WTC11 (cell line): ENCODE measurements around the gene CLDN25. TPM values are rescaled to one million over a fixed set of nuclear protein-coding genes. Genes with fewer than 3 reads are reported as not detected.

ENCODE experiments used
- ATAC-seq: fragments of 200-7000 bp; cut with Tn5 transposase; 2 replicates; pipeline ENCODE4 v1.10.0; 2021; ENCODE audit warnings: mild to moderate bottlenecking, moderate library complexity
- CTCF ChIA-PET: fragments of 300-600 bp; sonication (Branson Sonifier 250); formaldehyde crosslinking; loops from one replicate; lab custom pipeline; 2021; ENCODE audit warnings: antibody characterized with exemption; lab: Charles Lee
- POLR2A ChIA-PET: fragments of 350-600 bp; sonication (Branson Sonifier 250); formaldehyde crosslinking; loops from one replicate; lab custom pipeline; 2021; ENCODE audit warnings: antibody characterized with exemption; lab: Charles Lee
- DNase-seq: peaks from one replicate; pipeline ENCODE4 v3.0.0; 2021; ENCODE audit warnings: low spot score
- H3K27ac Mint-ChIP-seq: 2 replicates; pipeline ENCODE4 v1.8.0; 2021; ENCODE audit warnings: mixed read lengths
- H3K27me3 Mint-ChIP-seq: 2 replicates; pipeline ENCODE4 v1.8.0; 2021; ENCODE audit warnings: low read depth, mild to moderate bottlenecking, moderate library complexity, mixed read lengths
- H3K36me3 Mint-ChIP-seq: 2 replicates; pipeline ENCODE4 v1.8.0; 2021; ENCODE audit warnings: mixed read lengths
- H3K4me1 Mint-ChIP-seq: 2 replicates; pipeline ENCODE4 v1.8.0; 2022; ENCODE audit warnings: mixed read lengths
- H3K4me3 Mint-ChIP-seq: 2 replicates; pipeline ENCODE4 v1.8.0; 2021; ENCODE audit warnings: mild to moderate bottlenecking, moderate library complexity, mixed read lengths
- H3K9me3 Mint-ChIP-seq: 2 replicates; pipeline ENCODE4 v1.8.0; 2021; ENCODE audit warnings: mixed read lengths
- CREM ChIP-seq: sonication (generic); formaldehyde crosslinking; IDR thresholded peaks from 2 replicates; pipeline ENCODE4 v1.8.1; 2022; ENCODE audit warnings: mild to moderate bottlenecking, missing genetic modification reagents, moderate library complexity
- E2F4 ChIP-seq: sonication (generic); formaldehyde crosslinking; IDR thresholded peaks from 2 replicates; pipeline ENCODE4 v1.8.1; 2022; ENCODE audit warnings: low read depth, mild to moderate bottlenecking, moderate library complexity, missing genetic modification reagents, borderline replicate concordance
- ELF4 ChIP-seq: sonication (generic); formaldehyde crosslinking; IDR thresholded peaks from 2 replicates; pipeline ENCODE4 v1.8.1; 2022; ENCODE audit warnings: low read depth, mild to moderate bottlenecking, moderate library complexity, missing genetic modification reagents
- JAZF1 ChIP-seq: fragments of 250-450 bp; sonication (Bioruptor Pico); IDR thresholded peaks from 2 replicates; pipeline ENCODE4 v1.9.0; 2021; ENCODE audit warnings: moderate library complexity, mild to moderate bottlenecking, inconsistent platforms
- KAT7 ChIP-seq: sonication (generic); formaldehyde crosslinking; IDR thresholded peaks from 2 replicates; pipeline ENCODE4 v1.8.1; 2023; ENCODE audit warnings: missing genetic modification reagents, mild to moderate bottlenecking, borderline replicate concordance
- NFE2L1 ChIP-seq: sonication (generic); formaldehyde crosslinking; IDR thresholded peaks from 2 replicates; pipeline ENCODE4 v1.8.1; 2023; ENCODE audit warnings: missing genetic modification reagents
- NFYB ChIP-seq: sonication (generic); formaldehyde crosslinking; conservative IDR thresholded peaks from 2 replicates; pipeline ENCODE4 v1.8.0; 2022; ENCODE audit warnings: low read depth, missing genetic modification reagents
- NR2C2 ChIP-seq: sonication (generic); formaldehyde crosslinking; IDR thresholded peaks from 2 replicates; pipeline ENCODE4 v1.8.0; 2022; ENCODE audit warnings: mild to moderate bottlenecking, missing genetic modification reagents
- NR3C1 ChIP-seq: sonication (generic); formaldehyde crosslinking; conservative IDR thresholded peaks from 2 replicates; pipeline ENCODE4 v1.8.1; 2023; ENCODE audit warnings: low read depth, mild to moderate bottlenecking, missing genetic modification reagents
- PRRX2 ChIP-seq: fragments of 250-450 bp; sonication (Bioruptor Pico); IDR thresholded peaks from 2 replicates; pipeline ENCODE4 v1.8.0; 2021; ENCODE audit warnings: mild to moderate bottlenecking
- TCF7 ChIP-seq: sonication (generic); formaldehyde crosslinking; IDR thresholded peaks from 2 replicates; pipeline ENCODE4 v1.8.0; 2022; ENCODE audit warnings: mild to moderate bottlenecking, low read depth, missing genetic modification reagents, moderate library complexity
- ZNF121 ChIP-seq: sonication (generic); formaldehyde crosslinking; IDR thresholded peaks from 2 replicates; pipeline ENCODE4 v1.8.0; 2023; ENCODE audit warnings: missing genetic modification reagents
- ZNF317 ChIP-seq: sonication (generic); formaldehyde crosslinking; IDR thresholded peaks from 2 replicates; pipeline ENCODE4 v1.8.1; 2023; ENCODE audit warnings: low read depth, mild to moderate bottlenecking, moderate library complexity, missing genetic modification reagents, borderline replicate concordance
- ZNF532 ChIP-seq: fragments of 250-450 bp; sonication (Bioruptor Pico); IDR thresholded peaks from 2 replicates; pipeline ENCODE4 v1.9.0; 2021; ENCODE audit warnings: mild to moderate bottlenecking, borderline replicate concordance
- total RNA-seq: library from RNA; stranded (reverse); gene quantifications from 3 replicates; pipeline ENCODE4 v1.2.3, GENCODE V29; 2021
- TF ChIP-seq, protein P1 (sequence below): fragments of 250-450 bp; sonication (Bioruptor Pico); IDR thresholded peaks from 2 replicates; pipeline ENCODE4 v1.9.0; 2021; ENCODE audit warnings: mild to moderate bottlenecking
- TF ChIP-seq, protein P2 (sequence below): sonication (generic); formaldehyde crosslinking; IDR thresholded peaks from 2 replicates; pipeline ENCODE4 v1.8.1; 2023; ENCODE audit warnings: mild to moderate bottlenecking, moderate library complexity, missing genetic modification reagents
- TF ChIP-seq, protein P3 (sequence below): sonication (generic); formaldehyde crosslinking; IDR thresholded peaks from 2 replicates; pipeline ENCODE4 v1.8.1; 2023; ENCODE audit warnings: mild to moderate bottlenecking, missing genetic modification reagents, borderline replicate concordance
- TF ChIP-seq, protein P4 (sequence below): sonication (generic); formaldehyde crosslinking; IDR thresholded peaks from 2 replicates; pipeline ENCODE4 v1.8.0; 2022; ENCODE audit warnings: mild to moderate bottlenecking, missing genetic modification reagents
- TF ChIP-seq, protein P5 (sequence below): sonication (generic); formaldehyde crosslinking; IDR thresholded peaks from 2 replicates; pipeline ENCODE4 v1.8.0; 2023; ENCODE audit warnings: mild to moderate bottlenecking, missing genetic modification reagents

CLDN25 gene
- total RNA-seq, 1 experiment from 2014 or later: not detected

- H3K36me3 Mint-ChIP-seq: peaks cover 24% of the 10 kb centered on the region
- H3K27ac Mint-ChIP-seq: no peak overlapping the region
- 0 out of 2 replicates have a peak, but pooled peaks cover 5% of the 10 kb centered on the region for H3K9me3 Mint-ChIP-seq
- H3K4me3 Mint-ChIP-seq: no peak overlapping the region
- ChIA-PET CTCF (no interaction called here), POLR2A (no interaction called here)
- H3K27me3 Mint-ChIP-seq: no peaks in the 10 kb centered on the region
- DNase-seq (no peak), ATAC-seq (no peak)
- TF ChIP-seq PRRX2 (no peak), NFE2L1 (no peak)
- TF ChIP-seq, protein P1, sequence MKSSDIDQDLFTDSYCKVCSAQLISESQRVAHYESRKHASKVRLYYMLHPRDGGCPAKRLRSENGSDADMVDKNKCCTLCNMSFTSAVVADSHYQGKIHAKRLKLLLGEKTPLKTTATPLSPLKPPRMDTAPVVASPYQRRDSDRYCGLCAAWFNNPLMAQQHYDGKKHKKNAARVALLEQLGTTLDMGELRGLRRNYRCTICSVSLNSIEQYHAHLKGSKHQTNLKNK (CRISPR knock-in tag): no peak
- TF ChIP-seq, protein P2, sequence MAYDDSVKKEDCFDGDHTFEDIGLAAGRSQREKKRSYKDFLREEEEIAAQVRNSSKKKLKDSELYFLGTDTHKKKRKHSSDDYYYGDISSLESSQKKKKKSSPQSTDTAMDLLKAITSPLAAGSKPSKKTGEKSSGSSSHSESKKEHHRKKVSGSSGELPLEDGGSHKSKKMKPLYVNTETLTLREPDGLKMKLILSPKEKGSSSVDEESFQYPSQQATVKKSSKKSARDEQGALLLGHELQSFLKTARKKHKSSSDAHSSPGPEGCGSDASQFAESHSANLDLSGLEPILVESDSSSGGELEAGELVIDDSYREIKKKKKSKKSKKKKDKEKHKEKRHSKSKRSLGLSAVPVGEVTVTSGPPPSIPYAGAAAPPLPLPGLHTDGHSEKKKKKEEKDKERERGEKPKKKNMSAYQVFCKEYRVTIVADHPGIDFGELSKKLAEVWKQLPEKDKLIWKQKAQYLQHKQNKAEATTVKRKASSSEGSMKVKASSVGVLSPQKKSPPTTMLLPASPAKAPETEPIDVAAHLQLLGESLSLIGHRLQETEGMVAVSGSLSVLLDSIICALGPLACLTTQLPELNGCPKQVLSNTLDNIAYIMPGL (CRISPR knock-in tag): no peak
- H3K4me1 Mint-ChIP-seq: no peaks in the 10 kb centered on the region
Observed at GRCh38 chr11:113752932-113753331, 26.7 kb upstream of the CLDN25 start.

DNA sequence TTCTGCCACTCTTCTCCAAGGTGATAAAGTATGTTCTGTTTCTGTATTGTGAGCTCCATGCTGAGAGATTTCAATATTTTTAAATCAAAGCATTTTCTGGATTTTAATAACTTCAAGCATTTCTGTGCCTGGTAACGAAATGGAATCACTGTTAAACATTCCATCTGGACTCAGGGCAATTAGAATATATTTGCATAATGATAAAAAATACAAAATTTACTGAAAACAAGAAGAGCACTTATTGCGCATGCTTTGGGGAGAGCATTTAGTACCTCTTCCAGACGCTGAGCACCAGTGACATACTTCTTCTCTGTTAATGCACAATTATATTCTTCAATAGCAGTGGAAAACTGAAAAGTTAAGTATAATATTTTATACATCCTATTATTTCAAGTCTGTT is 19.4 kb upstream of the CLDN25 start:
- H3K9me3 Mint-ChIP-seq: 0 out of 2 replicates have a peak, but pooled peaks cover 2% of the 10 kb centered on the region
- H3K36me3 Mint-ChIP-seq: peaks cover 55% of the 10 kb centered on the region
- POLR2A ChIA-PET: no interaction called here
- TF ChIP-seq ZNF121 (CRISPR knock-in tag) (no peak), JAZF1 (CRISPR knock-in tag) (no peak), NFYB (no peak), ZNF532 (CRISPR knock-in tag) (no peak), KAT7 (CRISPR knock-in tag) (no peak), NR2C2 (CRISPR knock-in tag) (no peak), ELF4 (CRISPR knock-in tag) (no peak), ZNF317 (CRISPR knock-in tag) (no peak), CREM (no peak), E2F4 (CRISPR knock-in tag) (no peak), NR3C1 (CRISPR knock-in tag) (no peak), TCF7 (no peak)
- TF ChIP-seq, protein P3, sequence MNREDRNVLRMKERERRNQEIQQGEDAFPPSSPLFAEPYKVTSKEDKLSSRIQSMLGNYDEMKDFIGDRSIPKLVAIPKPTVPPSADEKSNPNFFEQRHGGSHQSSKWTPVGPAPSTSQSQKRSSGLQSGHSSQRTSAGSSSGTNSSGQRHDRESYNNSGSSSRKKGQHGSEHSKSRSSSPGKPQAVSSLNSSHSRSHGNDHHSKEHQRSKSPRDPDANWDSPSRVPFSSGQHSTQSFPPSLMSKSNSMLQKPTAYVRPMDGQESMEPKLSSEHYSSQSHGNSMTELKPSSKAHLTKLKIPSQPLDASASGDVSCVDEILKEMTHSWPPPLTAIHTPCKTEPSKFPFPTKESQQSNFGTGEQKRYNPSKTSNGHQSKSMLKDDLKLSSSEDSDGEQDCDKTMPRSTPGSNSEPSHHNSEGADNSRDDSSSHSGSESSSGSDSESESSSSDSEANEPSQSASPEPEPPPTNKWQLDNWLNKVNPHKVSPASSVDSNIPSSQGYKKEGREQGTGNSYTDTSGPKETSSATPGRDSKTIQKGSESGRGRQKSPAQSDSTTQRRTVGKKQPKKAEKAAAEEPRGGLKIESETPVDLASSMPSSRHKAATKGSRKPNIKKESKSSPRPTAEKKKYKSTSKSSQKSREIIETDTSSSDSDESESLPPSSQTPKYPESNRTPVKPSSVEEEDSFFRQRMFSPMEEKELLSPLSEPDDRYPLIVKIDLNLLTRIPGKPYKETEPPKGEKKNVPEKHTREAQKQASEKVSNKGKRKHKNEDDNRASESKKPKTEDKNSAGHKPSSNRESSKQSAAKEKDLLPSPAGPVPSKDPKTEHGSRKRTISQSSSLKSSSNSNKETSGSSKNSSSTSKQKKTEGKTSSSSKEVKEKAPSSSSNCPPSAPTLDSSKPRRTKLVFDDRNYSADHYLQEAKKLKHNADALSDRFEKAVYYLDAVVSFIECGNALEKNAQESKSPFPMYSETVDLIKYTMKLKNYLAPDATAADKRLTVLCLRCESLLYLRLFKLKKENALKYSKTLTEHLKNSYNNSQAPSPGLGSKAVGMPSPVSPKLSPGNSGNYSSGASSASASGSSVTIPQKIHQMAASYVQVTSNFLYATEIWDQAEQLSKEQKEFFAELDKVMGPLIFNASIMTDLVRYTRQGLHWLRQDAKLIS (CRISPR knock-in tag): no peak
- TF ChIP-seq, protein P4, sequence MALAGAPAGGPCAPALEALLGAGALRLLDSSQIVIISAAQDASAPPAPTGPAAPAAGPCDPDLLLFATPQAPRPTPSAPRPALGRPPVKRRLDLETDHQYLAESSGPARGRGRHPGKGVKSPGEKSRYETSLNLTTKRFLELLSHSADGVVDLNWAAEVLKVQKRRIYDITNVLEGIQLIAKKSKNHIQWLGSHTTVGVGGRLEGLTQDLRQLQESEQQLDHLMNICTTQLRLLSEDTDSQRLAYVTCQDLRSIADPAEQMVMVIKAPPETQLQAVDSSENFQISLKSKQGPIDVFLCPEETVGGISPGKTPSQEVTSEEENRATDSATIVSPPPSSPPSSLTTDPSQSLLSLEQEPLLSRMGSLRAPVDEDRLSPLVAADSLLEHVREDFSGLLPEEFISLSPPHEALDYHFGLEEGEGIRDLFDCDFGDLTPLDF (CRISPR knock-in tag): no peak
- TF ChIP-seq, protein P5, sequence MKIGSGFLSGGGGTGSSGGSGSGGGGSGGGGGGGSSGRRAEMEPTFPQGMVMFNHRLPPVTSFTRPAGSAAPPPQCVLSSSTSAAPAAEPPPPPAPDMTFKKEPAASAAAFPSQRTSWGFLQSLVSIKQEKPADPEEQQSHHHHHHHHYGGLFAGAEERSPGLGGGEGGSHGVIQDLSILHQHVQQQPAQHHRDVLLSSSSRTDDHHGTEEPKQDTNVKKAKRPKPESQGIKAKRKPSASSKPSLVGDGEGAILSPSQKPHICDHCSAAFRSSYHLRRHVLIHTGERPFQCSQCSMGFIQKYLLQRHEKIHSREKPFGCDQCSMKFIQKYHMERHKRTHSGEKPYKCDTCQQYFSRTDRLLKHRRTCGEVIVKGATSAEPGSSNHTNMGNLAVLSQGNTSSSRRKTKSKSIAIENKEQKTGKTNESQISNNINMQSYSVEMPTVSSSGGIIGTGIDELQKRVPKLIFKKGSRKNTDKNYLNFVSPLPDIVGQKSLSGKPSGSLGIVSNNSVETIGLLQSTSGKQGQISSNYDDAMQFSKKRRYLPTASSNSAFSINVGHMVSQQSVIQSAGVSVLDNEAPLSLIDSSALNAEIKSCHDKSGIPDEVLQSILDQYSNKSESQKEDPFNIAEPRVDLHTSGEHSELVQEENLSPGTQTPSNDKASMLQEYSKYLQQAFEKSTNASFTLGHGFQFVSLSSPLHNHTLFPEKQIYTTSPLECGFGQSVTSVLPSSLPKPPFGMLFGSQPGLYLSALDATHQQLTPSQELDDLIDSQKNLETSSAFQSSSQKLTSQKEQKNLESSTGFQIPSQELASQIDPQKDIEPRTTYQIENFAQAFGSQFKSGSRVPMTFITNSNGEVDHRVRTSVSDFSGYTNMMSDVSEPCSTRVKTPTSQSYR (CRISPR knock-in tag): no peak

More for the DNA sequence above, 19.4 kb upstream of the CLDN25 start:
- no peak for DNase-seq
- Mint-ChIP-seq H3K4me3 (no peak overlapping the region), H3K4me1 (no peaks in the 10 kb centered on the region), H3K27me3 (no peaks in the 10 kb centered on the region), H3K27ac (no peak overlapping the region)
- CTCF ChIA-PET: no interaction called here
- ATAC-seq: no peak
